Endothelial cell of umbilical vein (primary cell): ENCODE measurements around the gene EPHX1.

Experiments
- CTCF ChIP-seq, 2 donors: IDR thresholded peaks; 1 replicate in 1 of 2; 2 replicates in 1 of 2; pipeline ENCODE4 v1.5.1; 2011; ENCODE audit warnings: low read length in 2 of 2, mild to moderate bottlenecking in 2 of 2, moderate library complexity in 2 of 2, control low read depth in 1 of 2, inconsistent platforms in 1 of 2, low read depth in 1 of 2; ENCODE audit not compliant: insufficient read depth in 1 of 2; ENCODE audit errors: extremely low read depth in 1 of 2
- EZH2 ChIP-seq: IDR thresholded peaks from 2 replicates; pipeline ENCODE4 v1.6.1; 2012; ENCODE audit warnings: borderline replicate concordance, low read depth, mild to moderate bottlenecking, moderate library complexity, low read length, inconsistent platforms; ENCODE audit not compliant: severe bottlenecking
- FOS ChIP-seq: IDR thresholded peaks from 2 replicates; pipeline ENCODE4 v1.6.1; 2011; ENCODE audit warnings: mild to moderate bottlenecking, low read length, moderate library complexity, borderline replicate concordance; ENCODE audit not compliant: insufficient read depth
- JUN ChIP-seq: IDR thresholded peaks from 2 replicates; pipeline ENCODE4 v1.6.1; 2011; ENCODE audit warnings: borderline replicate concordance, low read depth; ENCODE audit not compliant: insufficient read length, insufficient read depth
- MAX ChIP-seq: IDR thresholded peaks from 2 replicates; pipeline ENCODE4 v1.6.1; 2011; ENCODE audit not compliant: insufficient read depth, insufficient read length
- POLR2A ChIP-seq: IDR thresholded peaks from 2 replicates; pipeline ENCODE4 v1.6.1; 2012; ENCODE audit warnings: low read depth, mild to moderate bottlenecking, control low read depth, low read length
- POLR2AphosphoS5 ChIP-seq: IDR thresholded peaks from 2 replicates; pipeline ENCODE4 v1.6.1; 2012; ENCODE audit warnings: low read depth, mild to moderate bottlenecking, control low read depth, low read length, moderate library complexity; ENCODE audit not compliant: insufficient read depth

GRCh38 chr1:225776294-225776693 is 33.6 kb upstream of the EPHX1 start:
- TF ChIP-seq CTCF (IDR thresholded peaks at IDR 0.05; ENCODE audit: extremely low read depth in 1 of 2, insufficient read depth in 1 of 2, low read depth in 1 of 2, low read length in 2 of 2) (no peak), POLR2A (no peak), MAX (no peak), EZH2 (no peak), JUN (no peak), POLR2AphosphoS5 (no peak), FOS (no peak)
